Measurements from ENCODE around the gene PPT2.

DNA sequence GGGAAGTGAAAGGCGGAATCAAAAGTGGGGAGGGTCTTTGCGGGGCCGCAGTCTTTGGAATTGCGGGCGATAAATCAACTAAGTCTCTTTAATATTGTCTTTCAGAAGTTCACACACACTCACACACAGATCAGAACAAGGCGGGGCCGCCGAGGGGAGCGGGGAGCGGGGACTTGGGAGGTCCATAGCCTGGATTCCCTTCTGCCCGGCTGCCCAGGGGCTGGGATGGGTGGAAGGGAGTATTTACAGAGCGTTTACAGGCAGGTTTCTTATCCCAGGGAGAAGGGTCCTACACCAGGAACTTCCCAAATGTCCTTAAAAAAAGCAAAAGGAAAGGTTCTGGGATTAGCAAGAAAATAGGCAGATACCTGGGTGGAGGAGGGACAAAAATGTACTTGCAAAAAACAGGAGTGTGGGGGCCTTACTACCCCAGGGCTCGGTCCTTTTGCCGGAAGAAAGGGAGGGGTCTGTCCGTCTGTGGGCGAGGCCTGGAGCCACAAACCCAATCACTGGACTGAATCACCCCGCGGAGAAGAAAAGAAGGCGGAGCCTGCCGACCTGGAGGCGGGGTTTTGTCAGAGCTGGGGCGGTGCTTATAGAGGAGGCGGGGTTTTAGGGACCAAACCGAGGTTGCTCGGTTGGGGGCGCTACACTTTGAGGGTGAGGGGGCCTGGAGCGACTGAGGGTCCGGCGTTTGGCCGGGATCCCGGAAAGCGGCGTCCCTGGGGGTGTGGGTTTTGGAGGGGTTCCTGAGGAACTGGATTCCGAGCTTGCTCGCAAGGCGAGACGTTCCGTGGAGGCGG lies 5.5 kb upstream of the PPT2 start:
- TF ChIP-seq, protein P1, sequence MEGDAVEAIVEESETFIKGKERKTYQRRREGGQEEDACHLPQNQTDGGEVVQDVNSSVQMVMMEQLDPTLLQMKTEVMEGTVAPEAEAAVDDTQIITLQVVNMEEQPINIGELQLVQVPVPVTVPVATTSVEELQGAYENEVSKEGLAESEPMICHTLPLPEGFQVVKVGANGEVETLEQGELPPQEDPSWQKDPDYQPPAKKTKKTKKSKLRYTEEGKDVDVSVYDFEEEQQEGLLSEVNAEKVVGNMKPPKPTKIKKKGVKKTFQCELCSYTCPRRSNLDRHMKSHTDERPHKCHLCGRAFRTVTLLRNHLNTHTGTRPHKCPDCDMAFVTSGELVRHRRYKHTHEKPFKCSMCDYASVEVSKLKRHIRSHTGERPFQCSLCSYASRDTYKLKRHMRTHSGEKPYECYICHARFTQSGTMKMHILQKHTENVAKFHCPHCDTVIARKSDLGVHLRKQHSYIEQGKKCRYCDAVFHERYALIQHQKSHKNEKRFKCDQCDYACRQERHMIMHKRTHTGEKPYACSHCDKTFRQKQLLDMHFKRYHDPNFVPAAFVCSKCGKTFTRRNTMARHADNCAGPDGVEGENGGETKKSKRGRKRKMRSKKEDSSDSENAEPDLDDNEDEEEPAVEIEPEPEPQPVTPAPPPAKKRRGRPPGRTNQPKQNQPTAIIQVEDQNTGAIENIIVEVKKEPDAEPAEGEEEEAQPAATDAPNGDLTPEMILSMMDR (IDR thresholded peaks at IDR 0.05): no peak
- TF ChIP-seq POLR2A (IDR thresholded peaks at IDR 0.05): no peak
